ENCODE measurements around the gene CDH1.
"Not testable (repeated sequence)": the region's sequence is repeated elsewhere in the genome, so short reads cannot be mapped to it uniquely, and the experiment has no call there.

GRCh38 chr16:68787419-68787807 is 50.3 kb downstream of the CDH1 start:
- TF ChIP-seq CTCF (conservative IDR thresholded peaks at IDR 0.05 in 1 of 2, IDR thresholded peaks at IDR 0.05 in 1 of 2; ENCODE audit: extremely low read depth in 1 of 2, insufficient read depth in 1 of 2, low read depth in 1 of 2, low read length in 2 of 2); EZH2 (IDR thresholded peaks at IDR 0.05; ENCODE audit: borderline replicate concordance, low read length): not testable (repeated sequence)
